ENCODE data around the gene TJP3. TPM values are rescaled to one million over a fixed set of nuclear protein-coding genes. Genes with fewer than 3 reads are reported as not detected.
A peak's percentile ranks its signal among the peaks of the same experiment; 100 is the strongest.

The TJP3 gene
- total RNA-seq, 1 donor from 2014 or later = 2.0 TPM

DNA sequence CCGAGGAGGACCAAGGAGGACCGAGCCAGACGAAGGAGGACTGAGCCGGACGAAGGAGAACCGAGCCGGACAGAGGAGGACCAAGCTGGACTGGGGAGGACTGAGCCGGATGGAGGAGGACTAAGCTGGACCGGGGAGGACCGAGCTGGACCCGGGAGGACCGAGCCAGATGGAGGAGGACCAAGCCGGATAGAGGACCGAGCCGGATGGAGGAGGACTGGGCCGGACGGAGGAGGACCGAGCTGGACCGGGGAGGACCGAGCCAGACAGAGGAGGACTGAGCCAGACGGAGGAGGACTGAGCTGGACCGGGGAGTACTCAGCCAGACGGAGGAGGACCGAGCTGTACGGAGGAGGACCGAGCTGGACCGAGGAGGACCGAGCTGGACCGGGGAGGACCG lies 11.1 kb upstream of the TJP3 start:
- TF ChIP-seq, protein P1, sequence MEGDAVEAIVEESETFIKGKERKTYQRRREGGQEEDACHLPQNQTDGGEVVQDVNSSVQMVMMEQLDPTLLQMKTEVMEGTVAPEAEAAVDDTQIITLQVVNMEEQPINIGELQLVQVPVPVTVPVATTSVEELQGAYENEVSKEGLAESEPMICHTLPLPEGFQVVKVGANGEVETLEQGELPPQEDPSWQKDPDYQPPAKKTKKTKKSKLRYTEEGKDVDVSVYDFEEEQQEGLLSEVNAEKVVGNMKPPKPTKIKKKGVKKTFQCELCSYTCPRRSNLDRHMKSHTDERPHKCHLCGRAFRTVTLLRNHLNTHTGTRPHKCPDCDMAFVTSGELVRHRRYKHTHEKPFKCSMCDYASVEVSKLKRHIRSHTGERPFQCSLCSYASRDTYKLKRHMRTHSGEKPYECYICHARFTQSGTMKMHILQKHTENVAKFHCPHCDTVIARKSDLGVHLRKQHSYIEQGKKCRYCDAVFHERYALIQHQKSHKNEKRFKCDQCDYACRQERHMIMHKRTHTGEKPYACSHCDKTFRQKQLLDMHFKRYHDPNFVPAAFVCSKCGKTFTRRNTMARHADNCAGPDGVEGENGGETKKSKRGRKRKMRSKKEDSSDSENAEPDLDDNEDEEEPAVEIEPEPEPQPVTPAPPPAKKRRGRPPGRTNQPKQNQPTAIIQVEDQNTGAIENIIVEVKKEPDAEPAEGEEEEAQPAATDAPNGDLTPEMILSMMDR (IDR thresholded peaks at IDR 0.05; ENCODE audit: insufficient read depth, low read depth, low read length) = no peak
- TF ChIP-seq EZH2 (IDR thresholded peaks at IDR 0.05; ENCODE audit: insufficient read depth, low read length) = no peak
- DNase-seq (ENCODE audit: low read depth) = no peak
- Mint-ChIP-seq H3K4me3 (ENCODE audit: unreplicated experiment) (no peak overlapping the region), H3K27me3 (ENCODE audit: low read depth, unreplicated experiment) (no peaks in the 10 kb centered on the region), H3K27ac (ENCODE audit: unreplicated experiment) (no peak overlapping the region), H3K36me3 (ENCODE audit: low read depth, unreplicated experiment) (no peaks in the 10 kb centered on the region), H3K9me3 (ENCODE audit: unreplicated experiment) (no peaks in the 10 kb centered on the region), H3K4me1 (ENCODE audit: low read depth, unreplicated experiment) (no peaks in the 10 kb centered on the region)
- Histone ChIP-seq H2AFZ (ENCODE audit: low read depth, low read length) (no peak overlapping the region), H3K27me3 (ENCODE audit: insufficient read depth, low read length) (no peaks in the 10 kb centered on the region), H3K9me3 (ENCODE audit: insufficient read depth, low read depth, low read length) (no peaks in the 10 kb centered on the region), H3K9ac (ENCODE audit: low read length) (no peak overlapping the region), H3K4me1 (ENCODE audit: insufficient read depth, low read length) (peaks cover 7% of the 10 kb centered on the region), H4K20me1 (ENCODE audit: insufficient read depth, low read length) (peaks cover 65% of the 10 kb centered on the region), H3K79me2 (ENCODE audit: insufficient read depth, low read length) (peaks cover 79% of the 10 kb centered on the region), H3K27ac (ENCODE audit: low read depth, low read length) (no peak overlapping the region), H3K36me3 (ENCODE audit: insufficient read depth, low read length) (no peaks in the 10 kb centered on the region), H3K4me3 (ENCODE audit: insufficient read depth, low read depth, low read length) (no peak overlapping the region), H3K4me2 (ENCODE audit: low read length) (no peak overlapping the region)
- no peak for FAIRE-seq

DNA sequence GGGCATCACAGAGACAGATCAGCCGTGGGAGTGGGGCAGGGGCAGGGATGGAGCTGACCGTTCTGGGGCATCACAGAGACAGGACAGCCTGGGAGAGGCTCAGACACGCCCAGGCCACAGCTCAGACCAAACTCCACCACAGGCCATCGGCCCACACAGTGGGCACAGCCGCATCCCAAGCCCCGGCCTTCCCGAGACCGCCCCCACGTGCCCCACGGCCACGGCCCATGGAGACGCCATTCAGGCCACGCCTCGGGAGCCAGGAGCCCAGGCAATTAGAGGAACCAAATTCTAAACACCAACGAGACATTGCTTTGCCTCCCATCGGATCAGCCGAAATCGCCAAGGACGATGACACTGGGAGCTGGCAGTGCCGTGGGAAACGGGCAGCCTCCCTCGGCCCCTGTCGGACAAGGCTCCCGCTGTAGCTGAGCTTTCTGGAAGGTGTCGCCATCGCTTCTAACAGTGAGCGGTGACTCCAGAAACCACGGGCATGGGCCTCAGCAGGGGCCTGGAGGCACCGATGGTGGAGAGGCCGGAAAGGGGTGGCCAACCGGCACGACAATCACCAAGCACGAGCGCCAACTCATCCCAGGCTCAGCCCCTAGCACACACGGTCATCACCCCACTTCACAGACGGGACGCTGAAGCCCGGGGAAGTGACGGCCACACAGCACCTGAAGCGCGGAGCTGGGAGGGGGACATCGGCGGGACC lies 10.4 kb upstream of the TJP3 start:
- DNase-seq (ENCODE audit: low read depth) = no peak
- Histone ChIP-seq H3K4me3 (ENCODE audit: insufficient read depth, low read depth, low read length) (no peak overlapping the region), H3K4me1 (ENCODE audit: insufficient read depth, low read length) (peaks cover 7% of the 10 kb centered on the region), H3K27me3 (ENCODE audit: insufficient read depth, low read length) (no peaks in the 10 kb centered on the region), H2AFZ (ENCODE audit: low read depth, low read length) (no peak overlapping the region), H3K36me3 (ENCODE audit: insufficient read depth, low read length) (no peaks in the 10 kb centered on the region), H3K4me2 (ENCODE audit: low read length) (peak overlapping the region; percentile 98), H3K79me2 (ENCODE audit: insufficient read depth, low read length) (peaks cover 72% of the 10 kb centered on the region), H3K9ac (ENCODE audit: low read length) (no peak overlapping the region), H3K9me3 (ENCODE audit: insufficient read depth, low read depth, low read length) (no peaks in the 10 kb centered on the region), H3K27ac (ENCODE audit: low read depth, low read length) (no peak overlapping the region), H4K20me1 (ENCODE audit: insufficient read depth, low read length) (peaks cover 58% of the 10 kb centered on the region)
- no peak for FAIRE-seq
- H3K9me3 Mint-ChIP-seq (ENCODE audit: unreplicated experiment) = no peaks in the 10 kb centered on the region
- no peaks in the 10 kb centered on the region for H3K27me3 Mint-ChIP-seq (ENCODE audit: low read depth, unreplicated experiment)
- no peaks in the 10 kb centered on the region for H3K36me3 Mint-ChIP-seq (ENCODE audit: low read depth, unreplicated experiment)
- no peaks in the 10 kb centered on the region for H3K4me1 Mint-ChIP-seq (ENCODE audit: low read depth, unreplicated experiment)
- no peak overlapping the region for H3K27ac Mint-ChIP-seq (ENCODE audit: unreplicated experiment)
- TF ChIP-seq EZH2 (IDR thresholded peaks at IDR 0.05; ENCODE audit: insufficient read depth, low read length) = no peak
- TF ChIP-seq, protein P1 (IDR thresholded peaks at IDR 0.05; ENCODE audit: insufficient read depth, low read depth, low read length) = no peak
- H3K4me3 Mint-ChIP-seq (ENCODE audit: unreplicated experiment) = no peak overlapping the region

DNA sequence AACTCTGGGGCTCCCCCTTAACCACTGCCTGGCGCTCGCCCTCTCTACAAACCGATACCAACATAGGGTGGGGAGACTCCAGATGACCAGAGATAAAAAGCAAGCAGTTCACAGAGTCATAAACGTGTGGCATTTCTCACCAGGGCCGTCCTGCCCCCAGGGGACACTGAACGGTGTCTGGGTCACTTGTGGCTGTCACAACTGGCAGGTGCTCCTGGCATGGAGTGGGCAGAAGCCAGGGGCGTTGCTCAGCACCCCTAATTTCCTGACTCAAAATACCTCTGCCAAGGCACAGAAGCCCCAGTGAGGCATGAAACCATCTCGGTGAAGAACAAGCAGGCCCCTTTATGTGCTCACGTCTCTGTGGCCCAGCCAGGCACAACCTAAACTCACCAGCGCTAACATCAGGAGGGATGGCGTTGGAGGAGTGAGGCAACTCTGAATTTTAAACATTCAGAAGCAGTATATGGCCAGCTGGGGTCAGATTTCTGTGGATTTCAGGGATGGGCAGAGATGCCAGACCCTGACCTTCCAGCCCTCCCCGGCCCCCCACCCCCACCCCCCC lies 9.7 kb upstream of the TJP3 start:
- Histone ChIP-seq H4K20me1 (ENCODE audit: insufficient read depth, low read length) (peaks cover 51% of the 10 kb centered on the region), H3K9ac (ENCODE audit: low read length) (peak overlapping the region; percentile 41), H3K27ac (ENCODE audit: low read depth, low read length) (no peak overlapping the region), H3K4me3 (ENCODE audit: insufficient read depth, low read depth, low read length) (no peak overlapping the region), H3K36me3 (ENCODE audit: insufficient read depth, low read length) (no peaks in the 10 kb centered on the region), H2AFZ (ENCODE audit: low read depth, low read length) (no peak overlapping the region), H3K4me2 (ENCODE audit: low read length) (peak overlapping the region; percentile 98), H3K27me3 (ENCODE audit: insufficient read depth, low read length) (no peaks in the 10 kb centered on the region), H3K9me3 (ENCODE audit: insufficient read depth, low read depth, low read length) (no peaks in the 10 kb centered on the region), H3K79me2 (ENCODE audit: insufficient read depth, low read length) (peaks cover 65% of the 10 kb centered on the region), H3K4me1 (ENCODE audit: insufficient read depth, low read length) (peaks cover 7% of the 10 kb centered on the region)
- H3K9me3 Mint-ChIP-seq (ENCODE audit: unreplicated experiment) = no peaks in the 10 kb centered on the region
- no peak for TF ChIP-seq EZH2 (IDR thresholded peaks at IDR 0.05; ENCODE audit: insufficient read depth, low read length)
- TF ChIP-seq, protein P1 (IDR thresholded peaks at IDR 0.05; ENCODE audit: insufficient read depth, low read depth, low read length) = no peak
- FAIRE-seq (no peak), DNase-seq (ENCODE audit: low read depth) (no peak)
- H3K4me1 Mint-ChIP-seq (ENCODE audit: low read depth, unreplicated experiment) = no peaks in the 10 kb centered on the region
- peak overlapping the region; percentile 60 for H3K4me3 Mint-ChIP-seq (ENCODE audit: unreplicated experiment)
- H3K27me3 Mint-ChIP-seq (ENCODE audit: low read depth, unreplicated experiment) = no peaks in the 10 kb centered on the region
- no peaks in the 10 kb centered on the region for H3K36me3 Mint-ChIP-seq (ENCODE audit: low read depth, unreplicated experiment)
- H3K27ac Mint-ChIP-seq (ENCODE audit: unreplicated experiment) = no peak overlapping the region

Measured in astrocyte (in vitro differentiated cells and primary cell).